HG03025 (cell line): Measurements from ENCODE around the gene ABCG8.

Source experiments
- ATAC-seq: cut with Tn5 transposase; IDR thresholded peaks from one replicate; pipeline ENCODE4 v1.9.1; 2021; ENCODE audit warnings: mild to moderate bottlenecking, moderate library complexity; ENCODE audit not compliant: unreplicated experiment, low FRiP score

Gene ABCG8

GRCh38 chr2:43853141-43854081, 14.6 kb downstream of the ABCG8 start:
- ATAC-seq: no peak

- ATAC-seq: no peak
Measured at GRCh38 chr2:43854671-43855070, 15.9 kb downstream of the ABCG8 start.

- no peak for ATAC-seq
Measured at GRCh38 chr2:43855292-43855691, 16.5 kb downstream of the ABCG8 start.

GRCh38 chr2:43872151-43872550, 33.4 kb downstream of the ABCG8 start:
- ATAC-seq: no peak

- ATAC-seq: no peak
Measured at GRCh38 chr2:43874776-43875451, 36.1 kb downstream of the ABCG8 start.

GRCh38 chr2:43877782-43878464, 39.2 kb downstream of the ABCG8 start:
- ATAC-seq: no peak

GRCh38 chr2:43879261-43879660, 40.5 kb downstream of the ABCG8 start:
- no peak for ATAC-seq

- no peak for ATAC-seq
Measured at GRCh38 chr2:43880471-43880870, 41.7 kb downstream of the ABCG8 start.

- no peak for ATAC-seq
Measured at GRCh38 chr2:43880952-43881351, 42.2 kb downstream of the ABCG8 start.

GRCh38 chr2:43882312-43882711, 43.5 kb downstream of the ABCG8 start:
- ATAC-seq: no peak

- ATAC-seq: no peak
Measured at GRCh38 chr2:43884689-43885088, 45.9 kb downstream of the ABCG8 start.

- no peak for ATAC-seq
Measured at GRCh38 chr2:43885132-43885632, 46.4 kb downstream of the ABCG8 start.

GRCh38 chr2:43887176-43887575, 48.4 kb downstream of the ABCG8 start:
- ATAC-seq: no peak

GRCh38 chr2:43889416-43889815, 50.6 kb downstream of the ABCG8 start:
- ATAC-seq: no peak

GRCh38 chr2:43890855-43891254, 52.1 kb downstream of the ABCG8 start:
- ATAC-seq: no peak

GRCh38 chr2:43894743-43895142, 56.0 kb downstream of the ABCG8 start:
- ATAC-seq: no peak

GRCh38 chr2:43896906-43897305, 58.1 kb downstream of the ABCG8 start:
- no peak for ATAC-seq

GRCh38 chr2:43897492-43897891, 58.7 kb downstream of the ABCG8 start:
- ATAC-seq: no peak

GRCh38 chr2:43898134-43898837, 59.5 kb downstream of the ABCG8 start:
- ATAC-seq: no peak

GRCh38 chr2:43898838-43899346, 60.1 kb downstream of the ABCG8 start:
- ATAC-seq: no peak
